Calu3 (cell line): ENCODE data around the gene CNTNAP2. TPM values are rescaled to one million over a fixed set of nuclear protein-coding genes. Genes with fewer than 3 reads are reported as not detected.

Experiments used
- BruUV-seq: library from RNA; stranded (reverse); fragments of 400-500 nt; replicated peaks from 2 replicates; lab custom pipeline; 2021; lab: Mats Ljungman, UMichigan
- CTCF ChIA-PET: fragments of 300-600 bp; sonication (Branson Sonifier 250); formaldehyde crosslinking; loops from one replicate; lab custom pipeline; 2022; ENCODE audit warnings: antibody characterized with exemption; lab: Charles Lee
- DNase-seq: peaks from one replicate; pipeline ENCODE4 v3.0.0; 2022
- H3K27ac Mint-ChIP-seq: one replicate; pipeline ENCODE4 v1.8.0; 2022; ENCODE audit warnings: mixed read lengths; ENCODE audit not compliant: unreplicated experiment
- H3K27me3 Mint-ChIP-seq: one replicate; pipeline ENCODE4 v1.8.0; 2022; ENCODE audit warnings: mixed read lengths; ENCODE audit not compliant: unreplicated experiment
- H3K36me3 Mint-ChIP-seq: one replicate; pipeline ENCODE4 v1.8.0; 2022; ENCODE audit warnings: mild to moderate bottlenecking, moderate library complexity, mixed read lengths; ENCODE audit not compliant: insufficient read depth, unreplicated experiment
- H3K4me1 Mint-ChIP-seq: one replicate; pipeline ENCODE4 v1.8.0; 2022; ENCODE audit warnings: mild to moderate bottlenecking, low read depth, mixed read lengths; ENCODE audit not compliant: unreplicated experiment
- H3K4me3 Mint-ChIP-seq: one replicate; pipeline ENCODE4 v1.8.0; 2022; ENCODE audit warnings: mild to moderate bottlenecking, low read depth, moderate library complexity, mixed read lengths; ENCODE audit not compliant: unreplicated experiment
- H3K9me3 Mint-ChIP-seq: one replicate; pipeline ENCODE4 v1.8.0; 2022; ENCODE audit warnings: low read depth, mixed read lengths; ENCODE audit not compliant: unreplicated experiment
- CTCF ChIP-seq: fragments of 200-600 bp; IDR thresholded peaks from one replicate; pipeline ENCODE4 v1.8.0; 2022; ENCODE audit warnings: antibody characterized with exemption; ENCODE audit not compliant: unreplicated experiment
- intact Hi-C: fragments of 100-400 bp; cut with micrococcal nuclease; formaldehyde crosslinking; loops from one replicate; pipeline ENCODE4 v1.10.0; 2022; ENCODE audit not compliant: unreplicated experiment
- total RNA-seq: library from RNA; stranded (reverse); gene quantifications from 2 replicates; pipeline ENCODE4 v1.2.3, GENCODE V29; 2022

The CNTNAP2 gene
- total RNA-seq, 1 experiment from 2014 or later, result 1.1 TPM

GRCh38 chr7:148245381-148245780 is 2128.8 kb downstream of the CNTNAP2 start:
- Mint-ChIP-seq H3K27me3 (peaks cover 25% of the 10 kb centered on the region), H3K27ac (no peak overlapping the region), H3K9me3 (peaks cover 9% of the 10 kb centered on the region), H3K4me3 (no peak overlapping the region), H3K36me3 (no peaks in the 10 kb centered on the region), H3K4me1 (peaks cover 6% of the 10 kb centered on the region)
- intact Hi-C loops, result no loop called here
- CTCF ChIA-PET, result no interaction called here
- no peak for TF ChIP-seq CTCF
- DNase-seq, result no peak
- no TSS peak for BruUV-seq

DNA sequence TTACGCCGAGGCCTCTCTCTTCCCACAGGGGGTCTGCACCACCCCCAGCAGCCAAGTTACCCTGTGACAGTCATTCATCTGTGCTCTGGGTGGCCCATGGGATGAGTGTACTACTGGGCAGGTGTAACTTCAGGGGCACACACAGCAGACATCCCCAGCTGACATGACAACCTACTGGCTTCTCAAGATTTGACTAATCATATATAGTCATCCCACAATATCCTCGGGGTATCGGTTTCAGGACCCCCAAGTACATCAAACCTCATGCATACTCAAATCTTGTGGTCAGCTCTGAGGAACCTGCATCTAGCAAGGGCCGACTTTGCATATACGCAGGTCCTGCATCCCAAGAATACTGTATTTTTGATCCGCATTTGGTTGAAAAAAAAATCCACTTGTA is 2137.0 kb downstream of the CNTNAP2 start:
- Mint-ChIP-seq H3K27me3 (peaks cover 45% of the 10 kb centered on the region), H3K9me3 (peaks cover 14% of the 10 kb centered on the region), H3K4me1 (no peaks in the 10 kb centered on the region)

GRCh38 chr7:148255333-148255732 is 2138.7 kb downstream of the CNTNAP2 start:
- CTCF ChIA-PET, result no interaction called here
- TF ChIP-seq CTCF, result no peak
- no TSS peak for BruUV-seq
- Mint-ChIP-seq H3K9me3 (peaks cover 5% of the 10 kb centered on the region), H3K27ac (no peak overlapping the region), H3K27me3 (peaks cover 28% of the 10 kb centered on the region), H3K36me3 (no peaks in the 10 kb centered on the region), H3K4me3 (no peak overlapping the region), H3K4me1 (no peaks in the 10 kb centered on the region)
- DNase-seq, result no peak
- intact Hi-C loops, result no loop called here

More for the DNA sequence above, 2137.0 kb downstream of the CNTNAP2 start:
- TF ChIP-seq CTCF, result no peak
- no TSS peak for BruUV-seq
- H3K27ac Mint-ChIP-seq, result no peak overlapping the region
- intact Hi-C loops, result no loop called here
- no peak overlapping the region for H3K4me3 Mint-ChIP-seq
- DNase-seq, result no peak
- no peaks in the 10 kb centered on the region for H3K36me3 Mint-ChIP-seq
- CTCF ChIA-PET, result no interaction called here

DNA sequence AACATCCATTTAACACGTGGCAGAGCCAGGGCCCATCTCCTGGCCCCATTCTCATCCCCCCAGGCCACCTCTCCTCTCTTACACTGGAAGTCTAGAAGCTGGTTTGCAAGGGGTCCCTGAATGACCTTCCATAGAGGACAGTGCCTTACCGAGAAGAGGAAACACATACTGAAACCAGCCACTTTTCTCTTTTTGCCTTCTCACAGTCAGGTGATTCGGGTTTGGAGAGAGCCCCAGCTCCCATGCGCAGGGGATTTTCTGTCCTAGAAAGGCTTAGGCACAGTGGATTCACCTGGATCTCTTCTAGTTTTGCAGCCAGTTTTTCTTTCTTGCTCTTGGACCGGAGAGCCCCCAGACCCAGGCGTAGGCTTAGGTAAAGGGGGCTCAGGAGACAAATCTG is 2139.8 kb downstream of the CNTNAP2 start:
- H3K36me3 Mint-ChIP-seq, result no peaks in the 10 kb centered on the region
- H3K27me3 Mint-ChIP-seq, result peaks cover 24% of the 10 kb centered on the region
- DNase-seq, result no peak
- H3K4me3 Mint-ChIP-seq, result no peak overlapping the region
- intact Hi-C loops, result no loop called here
- H3K4me1 Mint-ChIP-seq, result no peaks in the 10 kb centered on the region
- no peak for TF ChIP-seq CTCF
- peaks cover 5% of the 10 kb centered on the region for H3K9me3 Mint-ChIP-seq
- H3K27ac Mint-ChIP-seq, result no peak overlapping the region
- CTCF ChIA-PET, result no interaction called here
- no TSS peak for BruUV-seq
